Endothelial cell of umbilical vein (primary cell): Measurements from ENCODE around the gene GTPBP10. TPM values are rescaled to one million over a fixed set of nuclear protein-coding genes. Genes with fewer than 3 reads are reported as not detected.

Source experiments
- BruUV-seq: library from RNA; stranded (reverse); fragments of 400-500 nt; replicated peaks from 2 replicates; lab custom pipeline; 2021; lab: Mats Ljungman, UMichigan
- CTCF ChIA-PET: fragments of 300-600, 350-600 bp; sonication (Branson Sonifier 250); formaldehyde crosslinking; loops from one replicate; lab custom pipeline; 2021; ENCODE audit warnings: antibody characterized with exemption, inconsistent platforms; lab: Charles Lee
- POLR2A ChIA-PET: fragments of 300-600, 350-600 bp; sonication (Branson Sonifier 250); formaldehyde crosslinking; loops from one replicate; lab custom pipeline; 2021; ENCODE audit warnings: antibody characterized with exemption, inconsistent platforms; lab: Charles Lee
- DNase-seq: peaks from one replicate; pipeline ENCODE4 v3.0.0-alpha.2; 2011; ENCODE audit warnings: low read depth, low spot score
- FAIRE-seq: peaks from 2 replicates; lab custom pipeline; 2011; peaks lifted over from hg19 to GRCh38; lab: Jason Lieb, UNC
- H2AFZ ChIP-seq: 2 replicates; pipeline ENCODE4 v1.6.0; 2012; ENCODE audit warnings: low read depth, low read length, control low read depth, inconsistent platforms
- H3K27ac ChIP-seq: 2 replicates; pipeline ENCODE4 v1.5.1; 2011; ENCODE audit warnings: low read depth, mild to moderate bottlenecking, control low read depth, low read length, moderate library complexity; ENCODE audit not compliant: insufficient read depth
- H3K27me3 ChIP-seq, 2 experiments: 2 replicates each; pipeline versions ENCODE4 v1.6.0 to v1.6.1; 2011; ENCODE audit warnings: low read length in 2 of 2, mixed read lengths in 1 of 2; ENCODE audit not compliant: control insufficient read depth in 2 of 2, insufficient read depth in 2 of 2
- H3K36me3 ChIP-seq, 2 experiments: 2 replicates in 1 of 2; 3 replicates in 1 of 2; pipeline ENCODE4 v1.5.1; 2011; ENCODE audit warnings: low read length in 2 of 2, mild to moderate bottlenecking in 1 of 2, moderate library complexity in 1 of 2; ENCODE audit not compliant: control insufficient read depth in 2 of 2, insufficient read depth in 2 of 2; ENCODE audit errors: extremely low read depth in 1 of 2
- H3K4me1 ChIP-seq: 3 replicates; pipeline ENCODE4 v1.5.1; 2011; ENCODE audit warnings: mild to moderate bottlenecking, low read length; ENCODE audit not compliant: control insufficient read depth, insufficient read depth; ENCODE audit errors: extremely low read depth
- H3K4me2 ChIP-seq: 2 replicates; pipeline ENCODE4 v1.6.1; 2011; ENCODE audit warnings: low read length, control low read depth, mixed read lengths; ENCODE audit not compliant: insufficient read depth
- H3K4me3 ChIP-seq, 3 experiments: fragments of 200-600 bp in 1 of 3; sonication (generic), shearing (Covaris generic) in 1 of 3; replicated peaks in 1 of 3; 2 replicates each; pipeline ENCODE4 v1.5.1; 2011 to 2016; ENCODE audit warnings: control low read depth in 3 of 3, low read length in 3 of 3, mild to moderate bottlenecking in 2 of 3, inconsistent platforms in 1 of 3, low read depth in 1 of 3, moderate library complexity in 1 of 3; ENCODE audit not compliant: insufficient read depth in 1 of 3
- H3K79me2 ChIP-seq: 2 replicates; pipeline ENCODE4 v1.6.0; 2012; ENCODE audit warnings: low read length, inconsistent platforms; ENCODE audit not compliant: control insufficient read depth, insufficient read depth
- H3K9ac ChIP-seq: replicated peaks from 2 replicates; pipeline ENCODE3; 2011; ENCODE audit warnings: low read length, control low read depth; ENCODE audit not compliant: insufficient read depth; ENCODE audit errors: extremely low read depth
- H3K9me1 ChIP-seq: replicated peaks from 3 replicates; pipeline ENCODE4 v1.6.0; 2011; ENCODE audit warnings: mild to moderate bottlenecking, low read length; ENCODE audit not compliant: control insufficient read depth, insufficient read depth; ENCODE audit errors: extremely low read depth
- H3K9me3 ChIP-seq: replicated peaks from 2 replicates; pipeline ENCODE4 v1.5.1; 2012; ENCODE audit warnings: low read length, inconsistent platforms; ENCODE audit not compliant: control insufficient read depth, insufficient read depth
- H4K20me1 ChIP-seq: replicated peaks from 2 replicates; pipeline ENCODE3; 2011; ENCODE audit warnings: mild to moderate bottlenecking, low read length; ENCODE audit not compliant: control insufficient read depth, insufficient read depth; ENCODE audit errors: extremely low read depth
- EZH2 ChIP-seq: IDR thresholded peaks from 2 replicates; pipeline ENCODE4 v1.6.1; 2012; ENCODE audit warnings: borderline replicate concordance, low read depth, mild to moderate bottlenecking, moderate library complexity, low read length, inconsistent platforms; ENCODE audit not compliant: severe bottlenecking
- FOS ChIP-seq: IDR thresholded peaks from 2 replicates; pipeline ENCODE4 v1.6.1; 2011; ENCODE audit warnings: mild to moderate bottlenecking, low read length, moderate library complexity, borderline replicate concordance; ENCODE audit not compliant: insufficient read depth
- GATA2 ChIP-seq: IDR thresholded peaks from 2 replicates; pipeline ENCODE4 v1.7.0; 2011; ENCODE audit warnings: low read depth, mild to moderate bottlenecking, moderate library complexity, mixed read lengths, low read length; ENCODE audit not compliant: insufficient read length, insufficient read depth
- JUN ChIP-seq: IDR thresholded peaks from 2 replicates; pipeline ENCODE4 v1.6.1; 2011; ENCODE audit warnings: borderline replicate concordance, low read depth; ENCODE audit not compliant: insufficient read length, insufficient read depth
- MYC ChIP-seq: IDR thresholded peaks from one replicate; pipeline ENCODE4 v1.6.1; 2011; ENCODE audit warnings: mild to moderate bottlenecking, low read depth, low read length
- POLR2A ChIP-seq: IDR thresholded peaks from 2 replicates; pipeline ENCODE4 v1.6.1; 2012; ENCODE audit warnings: low read depth, mild to moderate bottlenecking, control low read depth, low read length
- POLR2AphosphoS5 ChIP-seq: IDR thresholded peaks from 2 replicates; pipeline ENCODE4 v1.6.1; 2012; ENCODE audit warnings: low read depth, mild to moderate bottlenecking, control low read depth, low read length, moderate library complexity; ENCODE audit not compliant: insufficient read depth
- dilution Hi-C: fragments of 300-500 bp; cut with MboI; formaldehyde crosslinking; loops from one replicate; pipeline ENCODE4 v1.15.0; 2019; ENCODE audit warnings: low sequenced_read_pairs; ENCODE audit not compliant: extremely low pct_ligation_motif_present
- intact Hi-C: fragments of 100-400 bp; cut with micrococcal nuclease; formaldehyde crosslinking; loops from one replicate; pipeline ENCODE4 v1.10.0; 2022
- polyA plus RNA-seq, 4 experiments: library from polyadenylated mRNA; depleted of rRNA in 3 of 4; stranded (reverse) in 3 of 4; unstranded in 1 of 4; fragments of >200 nt; gene quantifications; 2 replicates each; pipeline versions ENCODE4 v1.2.1 to v1.2.3, GENCODE V29; 2011 to 2012; ENCODE audit warnings: missing spikeins in 1 of 4
- total RNA-seq: library from RNA; stranded (reverse); gene quantifications from 2 replicates; pipeline ENCODE4 v1.2.3, GENCODE V29; 2021
- TF ChIP-seq, protein P1 (sequence below): IDR thresholded peaks from 2 replicates; pipeline ENCODE4 v1.6.1; 2011; ENCODE audit not compliant: insufficient read depth, insufficient read length
- TF ChIP-seq, protein P2 (sequence below), 2 donors: IDR thresholded peaks; 1 replicate in 1 of 2; 2 replicates in 1 of 2; pipeline ENCODE4 v1.5.1; 2011; ENCODE audit warnings: low read length in 2 of 2, mild to moderate bottlenecking in 2 of 2, moderate library complexity in 2 of 2, control low read depth in 1 of 2, inconsistent platforms in 1 of 2, low read depth in 1 of 2; ENCODE audit not compliant: insufficient read depth in 1 of 2; ENCODE audit errors: extremely low read depth in 1 of 2

Gene GTPBP10
- total and polyA plus RNA-seq, 2 donors (not counting 3 experiments of a cell fraction or from before 2014, with no cell fraction given): 3.5 to 16.7 TPM

DNA sequence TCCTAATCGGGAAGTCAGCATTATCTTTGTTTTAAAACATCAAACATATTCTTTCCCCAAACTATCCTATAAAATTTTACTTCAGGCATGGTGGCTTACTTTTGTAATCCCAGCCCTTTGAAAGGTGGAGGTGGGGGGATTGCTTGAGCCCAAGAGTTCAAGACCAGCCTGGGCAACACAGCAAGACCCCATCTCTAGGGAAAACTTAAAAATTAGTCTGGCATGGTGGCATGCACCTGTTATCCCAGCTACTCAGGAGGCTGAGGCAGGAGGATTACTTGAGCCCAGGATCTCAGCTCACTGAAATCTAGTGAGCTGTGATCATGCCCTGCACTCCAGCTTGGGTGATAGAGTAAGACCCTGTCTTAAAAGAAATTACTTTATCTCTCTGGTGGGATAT lies 61.6 kb downstream of the GTPBP10 start:
- ChIA-PET CTCF (interaction anchor here (0.7 to 2.3 kb wide), 3 partner anchors 20 to 95 kb away, joined by 3 to 10 read pairs (median 4); partner anchors contain the start of gene GTPBP10), POLR2A (no interaction called here)
- no TSS peak for BruUV-seq
- Histone ChIP-seq H3K4me1 (peaks cover 15% of the 10 kb centered on the region), H3K9me1 (no peaks in the 10 kb centered on the region), H3K36me3 (no peaks in the 10 kb centered on the region), H3K9ac (no peak overlapping the region), H3K4me3 (no peak overlapping the region), H3K27ac (no peak overlapping the region), H3K9me3 (no peaks in the 10 kb centered on the region), H3K79me2 (no peaks in the 10 kb centered on the region), H3K4me2 (no peak overlapping the region), H3K27me3 (peaks cover 0 to 17% of the 10 kb centered on the region in 2 experiments), H2AFZ (no peak overlapping the region), H4K20me1 (peaks cover 8% of the 10 kb centered on the region)
- FAIRE-seq: no peak
- intact Hi-C loops (no loop called here), dilution Hi-C loops (no loop called here)
- no peak for DNase-seq
- TF ChIP-seq, protein P1, sequence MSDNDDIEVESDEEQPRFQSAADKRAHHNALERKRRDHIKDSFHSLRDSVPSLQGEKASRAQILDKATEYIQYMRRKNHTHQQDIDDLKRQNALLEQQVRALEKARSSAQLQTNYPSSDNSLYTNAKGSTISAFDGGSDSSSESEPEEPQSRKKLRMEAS: no peak
- TF ChIP-seq GATA2: no peak
- no peak for TF ChIP-seq FOS
- TF ChIP-seq POLR2AphosphoS5: no peak
- TF ChIP-seq, protein P2, sequence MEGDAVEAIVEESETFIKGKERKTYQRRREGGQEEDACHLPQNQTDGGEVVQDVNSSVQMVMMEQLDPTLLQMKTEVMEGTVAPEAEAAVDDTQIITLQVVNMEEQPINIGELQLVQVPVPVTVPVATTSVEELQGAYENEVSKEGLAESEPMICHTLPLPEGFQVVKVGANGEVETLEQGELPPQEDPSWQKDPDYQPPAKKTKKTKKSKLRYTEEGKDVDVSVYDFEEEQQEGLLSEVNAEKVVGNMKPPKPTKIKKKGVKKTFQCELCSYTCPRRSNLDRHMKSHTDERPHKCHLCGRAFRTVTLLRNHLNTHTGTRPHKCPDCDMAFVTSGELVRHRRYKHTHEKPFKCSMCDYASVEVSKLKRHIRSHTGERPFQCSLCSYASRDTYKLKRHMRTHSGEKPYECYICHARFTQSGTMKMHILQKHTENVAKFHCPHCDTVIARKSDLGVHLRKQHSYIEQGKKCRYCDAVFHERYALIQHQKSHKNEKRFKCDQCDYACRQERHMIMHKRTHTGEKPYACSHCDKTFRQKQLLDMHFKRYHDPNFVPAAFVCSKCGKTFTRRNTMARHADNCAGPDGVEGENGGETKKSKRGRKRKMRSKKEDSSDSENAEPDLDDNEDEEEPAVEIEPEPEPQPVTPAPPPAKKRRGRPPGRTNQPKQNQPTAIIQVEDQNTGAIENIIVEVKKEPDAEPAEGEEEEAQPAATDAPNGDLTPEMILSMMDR (IDR thresholded peaks at IDR 0.05; ENCODE audit: extremely low read depth in 1 of 2, insufficient read depth in 1 of 2, low read depth in 1 of 2, low read length in 2 of 2): no peak
- TF ChIP-seq MYC: no peak
- TF ChIP-seq EZH2: no peak
- no peak for TF ChIP-seq JUN
- TF ChIP-seq POLR2A: no peak
